ENCODE data around the gene IGFBP1. TPM values are rescaled to one million over a fixed set of nuclear protein-coding genes. Genes with fewer than 3 reads are reported as not detected.

IGFBP1 gene
- total RNA-seq, 6 donors from 2014 or later, result 0.17 to 0.23 TPM; not detected in 4

- no peak for ATAC-seq (ENCODE audit: low FRiP score in 2 of 2)
- Histone ChIP-seq H3K4me3 (no peak overlapping the region), H3K27ac (no peak overlapping the region), H3K9me3 (no peaks in the 10 kb centered on the region), H3K27me3 (peaks cover 0 to 16% (median 7%) of the 10 kb centered on the region in 4 donors), H3K4me1 (peaks cover 0 to 11% (median 9%) of the 10 kb centered on the region in 4 donors), H3K36me3 (no peaks in the 10 kb centered on the region)
- no peak for DNase-seq
- WGBS, 2 donors, result 79 to 82% methylated on average over 3 to 6 of the region's 6 CpGs
- TF ChIP-seq POLR2A (IDR thresholded peaks at IDR 0.05) (no peak), CTCF (IDR thresholded peaks at IDR 0.05) (no peak), EP300 (IDR thresholded peaks at IDR 0.05) (no peak), POLR2AphosphoS5 (IDR thresholded peaks at IDR 0.05) (no peak)
These were observed 4.2 kb downstream of the IGFBP1 start for GRCh38 chr7:45892407-45893035.

GRCh38 chr7:45893374-45893995 is 5.2 kb downstream of the IGFBP1 start:
- no peak for TF ChIP-seq POLR2A (IDR thresholded peaks at IDR 0.05)
- no peak for TF ChIP-seq POLR2AphosphoS5 (IDR thresholded peaks at IDR 0.05)
- TF ChIP-seq EP300 (IDR thresholded peaks at IDR 0.05), result no peak
- TF ChIP-seq CTCF (IDR thresholded peaks at IDR 0.05), result no peak
- Histone ChIP-seq H3K4me1 (peaks cover 0 to 6% (median 5%) of the 10 kb centered on the region in 4 donors), H3K4me3 (no peak overlapping the region), H3K27me3 (peaks cover 0 to 10% (median 3%) of the 10 kb centered on the region in 4 donors), H3K36me3 (no peaks in the 10 kb centered on the region), H3K9me3 (no peaks in the 10 kb centered on the region), H3K27ac (no peak overlapping the region)
- ATAC-seq (ENCODE audit: low FRiP score in 2 of 2) (no peak), DNase-seq (no peak)
- 59 to 67% methylated on average over 5 of the region's 5 CpGs for WGBS, 2 donors

- H3K36me3 ChIP-seq, result no peaks in the 10 kb centered on the region
- no peak for DNase-seq
- TF ChIP-seq POLR2AphosphoS5 (IDR thresholded peaks at IDR 0.05), result no peak
- TF ChIP-seq CTCF (IDR thresholded peaks at IDR 0.05), result no peak
- no peak for TF ChIP-seq EP300 (IDR thresholded peaks at IDR 0.05)
- no peak for TF ChIP-seq POLR2A (IDR thresholded peaks at IDR 0.05)
- no peaks in the 10 kb centered on the region for H3K9me3 ChIP-seq
- H3K4me3 ChIP-seq, result no peak overlapping the region
- peaks cover 0 to 3% (median 0%) of the 10 kb centered on the region in 4 donors for H3K27me3 ChIP-seq
- H3K27ac ChIP-seq, result no peak overlapping the region
- ATAC-seq (ENCODE audit: low FRiP score in 2 of 2), result no peak
- WGBS, 2 donors, result 75 to 84% methylated on average over 4 of the region's 4 CpGs
- H3K4me1 ChIP-seq, result no peaks in the 10 kb centered on the region
These were observed 5.8 kb downstream of the IGFBP1 start for GRCh38 chr7:45893996-45894664.

GRCh38 chr7:45894665-45895062 is 6.4 kb downstream of the IGFBP1 start:
- Histone ChIP-seq H3K36me3 (no peaks in the 10 kb centered on the region), H3K9me3 (no peaks in the 10 kb centered on the region), H3K4me1 (no peaks in the 10 kb centered on the region), H3K4me3 (no peak overlapping the region), H3K27me3 (no peaks in the 10 kb centered on the region), H3K27ac (no peak overlapping the region)
- DNase-seq (no peak), ATAC-seq (ENCODE audit: low FRiP score in 2 of 2) (no peak)
- TF ChIP-seq POLR2A (IDR thresholded peaks at IDR 0.05), result no peak
- no peak for TF ChIP-seq POLR2AphosphoS5 (IDR thresholded peaks at IDR 0.05)
- TF ChIP-seq EP300 (IDR thresholded peaks at IDR 0.05), result no peak
- TF ChIP-seq CTCF (IDR thresholded peaks at IDR 0.05), result no peak

All from upper lobe of left lung (tissue), 6 donors.